Transverse colon (tissue), 3 donors: Measurements from ENCODE around the gene SERPINB10.

Experiments
- EP300 ChIP-seq: sonication (generic); formaldehyde crosslinking; IDR thresholded peaks from one replicate; pipeline ENCODE4 v1.6.1; 2017; ENCODE audit warnings: antibody characterized with exemption, low read depth
- TF ChIP-seq, protein P1 (sequence below), 5 experiments: fragments of 200-600 bp in 3 of 5; fragments of 450-650 bp in 2 of 5; sonication (generic) in 3 of 5; IDR thresholded peaks; 1 replicate in 2 of 5; 2 replicates in 3 of 5; pipeline ENCODE4 v1.5.1; 2016 to 2017; ENCODE audit warnings: antibody characterized with exemption in 5 of 5, inconsistent platforms in 3 of 5, mild to moderate bottlenecking in 2 of 5, moderate library complexity in 1 of 5

DNA sequence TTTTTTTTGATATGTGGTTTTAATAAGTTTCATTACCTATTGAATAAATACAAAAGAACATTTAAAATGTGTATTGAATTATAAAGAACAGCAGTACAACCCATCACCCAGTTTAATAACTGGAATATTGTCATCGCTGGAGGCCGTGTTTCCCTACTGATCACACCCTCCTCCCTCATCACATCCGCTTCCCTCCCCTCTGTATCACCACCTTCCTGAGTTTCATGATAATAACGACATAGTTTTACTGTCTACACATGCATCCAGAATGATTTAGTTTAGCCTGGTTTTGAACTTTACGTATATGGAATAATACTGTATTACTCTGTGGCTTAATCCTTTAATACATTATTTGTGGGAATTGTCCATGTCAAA lies 64.2 kb downstream of the SERPINB10 start:
- TF ChIP-seq, protein P1, sequence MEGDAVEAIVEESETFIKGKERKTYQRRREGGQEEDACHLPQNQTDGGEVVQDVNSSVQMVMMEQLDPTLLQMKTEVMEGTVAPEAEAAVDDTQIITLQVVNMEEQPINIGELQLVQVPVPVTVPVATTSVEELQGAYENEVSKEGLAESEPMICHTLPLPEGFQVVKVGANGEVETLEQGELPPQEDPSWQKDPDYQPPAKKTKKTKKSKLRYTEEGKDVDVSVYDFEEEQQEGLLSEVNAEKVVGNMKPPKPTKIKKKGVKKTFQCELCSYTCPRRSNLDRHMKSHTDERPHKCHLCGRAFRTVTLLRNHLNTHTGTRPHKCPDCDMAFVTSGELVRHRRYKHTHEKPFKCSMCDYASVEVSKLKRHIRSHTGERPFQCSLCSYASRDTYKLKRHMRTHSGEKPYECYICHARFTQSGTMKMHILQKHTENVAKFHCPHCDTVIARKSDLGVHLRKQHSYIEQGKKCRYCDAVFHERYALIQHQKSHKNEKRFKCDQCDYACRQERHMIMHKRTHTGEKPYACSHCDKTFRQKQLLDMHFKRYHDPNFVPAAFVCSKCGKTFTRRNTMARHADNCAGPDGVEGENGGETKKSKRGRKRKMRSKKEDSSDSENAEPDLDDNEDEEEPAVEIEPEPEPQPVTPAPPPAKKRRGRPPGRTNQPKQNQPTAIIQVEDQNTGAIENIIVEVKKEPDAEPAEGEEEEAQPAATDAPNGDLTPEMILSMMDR (IDR thresholded peaks at IDR 0.05) = no peak
- no peak for TF ChIP-seq EP300
